ENCODE data around the gene JPH4. TPM values are rescaled to one million over a fixed set of nuclear protein-coding genes. Genes with fewer than 3 reads are reported as not detected.

Gene JPH4
- total and polyA plus RNA-seq, 2 experiments from 2014 or later, result 2.7 TPM

DNA sequence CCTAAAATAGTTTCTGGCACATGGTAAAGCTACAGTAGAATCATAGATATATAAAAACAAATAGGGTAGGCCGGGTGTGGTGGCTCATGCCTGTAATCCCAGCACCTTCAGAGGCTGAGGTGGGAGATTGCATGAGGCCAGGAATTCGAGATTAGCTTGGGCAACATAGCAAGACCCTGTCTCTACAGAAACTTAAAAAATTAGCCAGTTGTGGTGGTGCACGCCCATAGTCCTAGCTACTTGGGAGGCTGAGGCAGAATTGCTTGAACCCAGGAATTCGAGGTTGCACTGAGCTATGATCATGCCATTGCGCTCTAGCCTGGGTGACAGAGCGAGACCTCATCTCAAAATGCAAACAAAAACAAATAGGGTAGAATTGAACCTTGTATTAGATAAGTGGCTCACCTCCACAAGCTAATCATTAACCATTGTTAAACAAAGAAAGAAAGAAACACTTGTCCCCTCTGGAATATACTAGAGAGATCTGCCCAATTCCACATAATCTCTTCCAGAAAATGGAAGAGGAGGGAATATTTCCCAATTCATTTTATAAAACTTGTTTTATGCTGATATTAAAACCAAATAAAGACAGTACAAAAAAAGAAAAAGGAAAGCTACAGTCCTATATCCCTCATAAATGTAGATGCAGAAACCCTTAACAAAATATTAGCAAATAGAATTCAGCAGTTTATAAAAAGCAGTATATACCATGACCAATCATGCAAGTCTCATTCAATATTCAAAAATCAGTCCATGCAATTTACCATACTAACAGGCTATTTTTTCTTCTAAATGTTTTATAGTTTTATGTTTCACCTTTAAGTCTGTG lies 34.9 kb upstream of the JPH4 start:
- peak overlapping the region; percentile 78 for H3K27ac ChIP-seq
- H3K36me3 ChIP-seq (replicated peaks; ENCODE audit: insufficient read depth, low read depth), result no peaks in the 10 kb centered on the region
- no peak overlapping the region for H2AFZ ChIP-seq
- DNase-seq (ENCODE audit: low spot score), result peak; percentile 26
- TF ChIP-seq EZH2phosphoT487 (IDR thresholded peaks at IDR 0.05; ENCODE audit: low read depth, severe bottlenecking, unreplicated experiment) (no peak), CTCF (IDR thresholded peaks at IDR 0.05; ENCODE audit: poor library complexity) (no peak), EZH2 (IDR thresholded peaks at IDR 0.05; ENCODE audit: borderline replicate concordance) (no peak)
- H4K20me1 ChIP-seq (ENCODE audit: insufficient read depth, poor library complexity, severe bottlenecking), result no peaks in the 10 kb centered on the region
- H3K79me2 ChIP-seq, result no peaks in the 10 kb centered on the region
- H3K4me3 ChIP-seq, result no peak overlapping the region
- no peaks in the 10 kb centered on the region for H3K27me3 ChIP-seq
- H3K9me3 ChIP-seq (ENCODE audit: low read depth), result no peaks in the 10 kb centered on the region
- peak overlapping the region; percentile 51 for H3K4me2 ChIP-seq
- H3K4me1 ChIP-seq (ENCODE audit: insufficient read depth), result peaks cover 41% of the 10 kb centered on the region
- no peaks in the 10 kb centered on the region for H3K9me2 ChIP-seq (replicated peaks; ENCODE audit: insufficient read depth)
- 55% methylated on average over 6 of the region's 6 CpGs for WGBS (ENCODE audit: low lambda C conversion rate, missing lambda C conversion rate)

- H4K20me1 ChIP-seq (ENCODE audit: insufficient read depth, poor library complexity, severe bottlenecking), result no peaks in the 10 kb centered on the region
- H3K4me2 ChIP-seq, result no peak overlapping the region
- no peaks in the 10 kb centered on the region for H3K79me2 ChIP-seq
- DNase-seq (ENCODE audit: low spot score), result no peak
- no peaks in the 10 kb centered on the region for H3K9me3 ChIP-seq (ENCODE audit: low read depth)
- H3K4me3 ChIP-seq, result no peak overlapping the region
- no peak overlapping the region for H2AFZ ChIP-seq
- TF ChIP-seq EZH2 (IDR thresholded peaks at IDR 0.05; ENCODE audit: borderline replicate concordance) (no peak), CTCF (IDR thresholded peaks at IDR 0.05; ENCODE audit: poor library complexity) (no peak), EZH2phosphoT487 (IDR thresholded peaks at IDR 0.05; ENCODE audit: low read depth, severe bottlenecking, unreplicated experiment) (no peak)
- no peaks in the 10 kb centered on the region for H3K36me3 ChIP-seq (replicated peaks; ENCODE audit: insufficient read depth, low read depth)
- H3K4me1 ChIP-seq (ENCODE audit: insufficient read depth), result peaks cover 41% of the 10 kb centered on the region
- 100% methylated on average over 1 of the region's 1 CpG for WGBS (ENCODE audit: low lambda C conversion rate, missing lambda C conversion rate)
- no peaks in the 10 kb centered on the region for H3K27me3 ChIP-seq
- no peaks in the 10 kb centered on the region for H3K9me2 ChIP-seq (replicated peaks; ENCODE audit: insufficient read depth)
- H3K27ac ChIP-seq, result peak overlapping the region; percentile 35
Observed at GRCh38 chr14:23612802-23613201, 34.2 kb upstream of the JPH4 start.

- DNase-seq (ENCODE audit: low spot score), result no peak
- no peaks in the 10 kb centered on the region for H3K27me3 ChIP-seq
- TF ChIP-seq CTCF (IDR thresholded peaks at IDR 0.05; ENCODE audit: poor library complexity) (no peak), EZH2 (IDR thresholded peaks at IDR 0.05; ENCODE audit: borderline replicate concordance) (no peak), EZH2phosphoT487 (IDR thresholded peaks at IDR 0.05; ENCODE audit: low read depth, severe bottlenecking, unreplicated experiment) (no peak)
- no peaks in the 10 kb centered on the region for H4K20me1 ChIP-seq (ENCODE audit: insufficient read depth, poor library complexity, severe bottlenecking)
- H3K79me2 ChIP-seq, result no peaks in the 10 kb centered on the region
- no peak overlapping the region for H3K4me2 ChIP-seq
- peaks cover 41% of the 10 kb centered on the region for H3K4me1 ChIP-seq (ENCODE audit: insufficient read depth)
- peak overlapping the region; percentile 62 for H3K27ac ChIP-seq
- H3K4me3 ChIP-seq, result no peak overlapping the region
- no peaks in the 10 kb centered on the region for H3K9me2 ChIP-seq (replicated peaks; ENCODE audit: insufficient read depth)
- no peak overlapping the region for H2AFZ ChIP-seq
- H3K9me3 ChIP-seq (ENCODE audit: low read depth), result no peaks in the 10 kb centered on the region
- WGBS (ENCODE audit: low lambda C conversion rate, missing lambda C conversion rate), result 70% methylated on average over 4 of the region's 4 CpGs
- no peaks in the 10 kb centered on the region for H3K36me3 ChIP-seq (replicated peaks; ENCODE audit: insufficient read depth, low read depth)
Observed at GRCh38 chr14:23612354-23612732, 33.8 kb upstream of the JPH4 start.
